Activated CD4-positive, CD25-positive, alpha-beta regulatory T cell (primary cell): ENCODE measurements around the gene SYCP3.
"Not testable (repeated sequence)": the region's sequence is repeated elsewhere in the genome, so short reads cannot be mapped to it uniquely, and the experiment has no call there.

Source experiments
- DNase-seq, 4 experiments: peaks; one replicate each; lab custom pipeline; 2025; lab: John Stamatoyannopoulos, UW

The SYCP3 gene

DNA sequence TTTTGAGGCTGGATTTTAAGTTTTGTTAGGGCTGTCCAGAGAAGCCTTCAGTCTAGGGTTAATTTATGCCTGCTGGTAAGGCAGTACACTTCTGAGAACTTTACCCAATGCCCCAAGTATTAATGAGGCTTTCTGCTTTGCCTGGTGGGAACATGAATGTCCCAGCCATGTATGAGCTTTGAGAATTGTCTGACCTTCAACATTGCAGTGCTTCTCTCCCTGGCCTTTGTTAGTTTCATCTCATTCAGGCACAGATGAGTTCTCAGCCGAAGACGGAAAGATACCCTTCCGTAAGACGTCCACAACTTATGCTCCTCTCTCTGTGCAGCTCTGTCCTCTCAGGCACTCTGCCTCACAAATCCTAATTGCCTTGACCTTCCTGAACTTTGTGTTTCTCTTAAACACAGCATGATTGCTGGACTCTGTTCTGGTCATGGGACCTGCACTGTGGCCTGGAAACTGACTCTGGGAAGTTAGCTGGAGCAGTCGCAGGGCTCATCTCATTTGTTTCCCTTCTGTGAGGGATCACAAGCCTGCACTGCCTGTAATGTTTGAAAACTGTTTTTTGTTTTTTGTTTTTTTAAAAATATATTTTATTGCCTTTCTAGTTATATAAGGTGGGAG lies 26.1 kb downstream of the SYCP3 start:
- DNase-seq: no peak

DNA sequence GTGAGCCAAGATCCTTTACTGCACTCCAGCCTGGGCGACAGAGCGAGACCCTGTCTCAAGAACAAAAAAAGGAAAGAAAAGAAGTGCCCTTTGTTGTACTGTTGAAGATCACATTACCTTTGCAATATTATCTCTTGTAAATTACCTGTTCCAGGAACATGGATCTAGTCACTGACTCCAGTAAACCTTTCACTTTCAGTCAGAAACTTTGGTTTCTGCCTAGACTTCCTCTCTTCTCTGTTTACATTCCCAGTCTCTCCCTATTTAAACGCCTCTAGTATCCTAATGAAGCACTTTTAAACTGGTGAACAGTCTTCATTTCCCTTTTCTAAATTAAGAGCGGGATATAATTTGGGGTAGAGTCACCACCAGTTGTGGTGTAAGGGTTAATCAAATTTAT lies 29.0 kb downstream of the SYCP3 start:
- no peak for DNase-seq

DNA sequence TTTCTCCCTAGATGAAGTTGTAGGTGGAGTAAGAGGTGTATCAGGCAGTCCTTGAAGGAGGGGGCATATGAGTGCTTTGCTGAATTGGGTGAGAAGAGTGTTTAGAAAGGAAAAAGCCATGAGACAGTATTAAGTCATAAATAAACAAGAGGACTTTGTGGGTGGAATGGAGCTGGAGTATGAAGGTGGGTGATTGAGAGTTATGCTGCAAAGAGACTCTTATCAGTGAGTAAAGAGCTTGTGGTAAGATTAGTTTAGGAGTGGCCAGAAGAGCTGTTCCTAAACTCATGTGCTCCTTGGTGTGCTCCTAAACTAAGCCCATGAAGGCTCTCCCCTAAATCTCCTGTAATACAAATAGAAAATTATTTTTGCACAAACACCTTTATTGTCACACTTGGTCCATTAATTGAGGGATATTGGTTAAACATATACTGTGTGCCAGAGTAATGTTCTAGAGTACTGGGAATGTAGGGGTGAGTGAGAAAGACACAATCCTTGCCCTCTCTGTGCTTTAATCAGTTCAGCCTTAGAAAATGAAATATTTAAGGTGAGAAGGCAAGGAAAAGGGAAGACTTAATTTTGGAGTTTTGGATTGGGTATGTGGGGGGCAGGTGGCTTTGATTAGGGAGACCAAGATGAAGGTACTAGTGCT lies 32.0 kb downstream of the SYCP3 start:
- DNase-seq: no peak

DNA sequence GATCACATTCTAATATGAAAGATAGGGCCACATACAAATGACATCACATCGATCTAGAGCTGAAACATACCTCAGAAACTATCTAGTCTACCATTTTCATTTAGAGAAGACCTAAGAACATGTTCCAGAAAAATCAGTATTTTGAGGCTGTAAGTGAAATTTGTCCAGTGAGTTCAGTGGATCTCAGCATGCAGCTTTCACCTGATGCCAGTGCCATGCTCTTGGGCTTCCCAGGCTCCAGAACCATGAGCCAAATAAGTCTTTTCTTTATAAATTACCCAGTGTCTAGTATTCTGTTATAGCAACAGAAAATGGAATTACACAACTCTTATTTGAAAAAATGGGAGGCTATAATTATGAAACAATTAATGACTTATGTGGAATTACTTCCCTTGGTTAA lies 32.9 kb downstream of the SYCP3 start:
- no peak for DNase-seq

DNA sequence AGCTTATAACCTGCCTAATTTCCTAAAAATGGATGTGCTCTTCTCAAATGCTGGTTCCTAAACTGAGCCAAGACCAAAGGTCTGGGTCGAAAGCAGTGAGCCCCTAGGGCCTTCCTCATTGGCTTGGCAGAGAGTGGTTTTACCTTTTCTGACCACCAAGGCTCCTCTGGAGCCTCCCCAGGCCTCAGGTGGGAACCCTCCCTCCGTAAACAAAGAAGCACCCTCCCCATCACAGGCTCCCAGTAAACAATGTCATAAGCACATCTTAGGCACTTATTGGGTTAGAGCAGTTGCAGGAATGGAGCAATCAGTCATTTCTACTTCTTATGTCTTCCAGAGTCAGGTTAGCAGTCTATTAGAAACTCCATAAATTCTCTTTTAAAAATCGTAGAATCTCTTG lies 35.8 kb downstream of the SYCP3 start:
- no peak for DNase-seq

DNA sequence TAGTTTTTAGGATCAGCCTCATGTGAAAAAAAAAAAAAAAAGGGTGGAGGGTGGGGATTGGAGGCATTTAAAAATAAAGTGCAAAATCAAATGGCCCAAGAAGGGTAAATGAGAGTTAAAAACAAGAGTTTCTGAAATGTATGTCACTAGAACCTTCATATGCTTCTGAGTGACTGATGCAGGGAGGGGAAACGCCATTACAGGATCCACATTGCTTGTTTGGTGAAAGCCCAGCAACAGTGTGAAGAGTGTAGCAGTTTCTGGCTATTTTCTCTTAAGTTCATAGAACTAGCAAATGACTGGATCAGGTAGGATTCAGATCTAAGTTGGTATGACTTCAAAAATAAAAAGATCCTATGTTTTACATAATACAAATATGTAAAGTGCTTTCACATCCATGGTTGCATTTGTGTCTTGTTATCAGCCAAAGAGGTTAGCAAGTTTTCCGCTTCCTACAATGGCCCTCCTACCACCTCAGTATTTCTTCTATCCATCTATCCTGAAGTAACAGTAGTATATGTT lies 38.9 kb downstream of the SYCP3 start:
- no peak for DNase-seq

DNA sequence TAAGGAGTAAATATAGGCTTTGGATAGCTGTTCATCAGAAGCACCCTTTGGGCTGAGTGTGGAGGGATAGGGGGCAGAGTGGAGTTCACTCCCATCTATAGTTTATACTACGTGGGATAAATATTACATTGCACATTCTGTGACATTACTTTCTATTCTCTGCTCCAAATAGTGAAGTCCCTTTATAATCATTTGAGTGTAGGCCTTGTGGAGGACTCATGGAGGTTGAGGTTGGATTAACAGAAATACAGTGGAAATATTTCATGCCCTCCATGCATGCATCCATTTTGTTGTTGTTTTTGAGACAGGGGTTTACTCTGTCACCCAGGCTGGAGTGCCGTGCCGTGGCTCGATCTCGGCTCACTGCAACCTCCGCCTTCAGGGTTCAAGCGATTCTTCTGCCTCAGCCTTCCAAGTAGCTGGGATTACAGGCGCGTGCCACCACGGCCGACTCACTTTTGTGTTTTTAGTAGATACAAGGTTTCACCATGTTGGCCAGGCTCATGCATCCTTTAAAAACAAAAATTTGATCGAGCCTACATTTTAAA lies 40.4 kb downstream of the SYCP3 start:
- DNase-seq: no peak

DNA sequence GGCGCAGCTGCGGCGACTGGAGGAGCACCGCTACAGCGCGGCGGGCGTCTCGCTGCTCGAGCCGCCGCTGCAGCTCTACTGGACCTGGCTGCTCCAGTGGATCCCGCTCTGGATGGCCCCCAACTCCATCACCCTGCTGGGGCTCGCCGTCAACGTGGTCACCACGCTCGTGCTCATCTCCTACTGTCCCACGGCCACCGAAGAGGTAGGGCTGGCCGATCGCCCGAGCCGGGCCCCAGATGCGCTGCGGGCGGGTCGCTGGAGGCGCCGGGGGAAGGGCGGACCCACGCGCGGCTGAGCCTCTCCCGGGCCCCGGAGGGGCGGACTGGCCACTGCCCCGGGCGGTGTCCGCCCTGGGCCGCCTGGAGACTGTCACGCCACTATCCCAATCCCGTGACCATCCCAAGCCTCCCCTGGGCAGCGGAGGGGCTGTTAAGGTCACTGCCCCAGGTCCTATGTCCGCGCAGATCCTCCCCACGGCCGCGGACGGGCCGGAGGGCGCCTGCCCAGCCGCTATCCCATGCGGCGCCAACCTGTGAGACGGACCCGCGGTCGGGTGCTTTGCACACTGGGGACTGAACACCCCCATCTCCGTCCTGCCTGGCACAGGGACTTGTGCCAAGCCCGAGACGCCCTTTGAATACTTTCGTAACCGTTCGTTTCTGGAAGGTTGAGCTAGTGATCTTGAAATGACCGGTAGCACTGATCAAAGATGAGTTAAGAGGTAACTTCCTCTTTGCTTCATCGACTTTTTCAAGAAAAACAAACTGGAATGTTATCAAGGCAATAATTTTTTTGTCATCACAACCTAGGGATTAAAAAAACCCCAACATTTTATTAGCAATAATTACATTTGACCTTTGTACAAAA lies 41.1 kb downstream of the SYCP3 start:
- peak in 1 of 4 experiments; percentile 15 for DNase-seq

DNA sequence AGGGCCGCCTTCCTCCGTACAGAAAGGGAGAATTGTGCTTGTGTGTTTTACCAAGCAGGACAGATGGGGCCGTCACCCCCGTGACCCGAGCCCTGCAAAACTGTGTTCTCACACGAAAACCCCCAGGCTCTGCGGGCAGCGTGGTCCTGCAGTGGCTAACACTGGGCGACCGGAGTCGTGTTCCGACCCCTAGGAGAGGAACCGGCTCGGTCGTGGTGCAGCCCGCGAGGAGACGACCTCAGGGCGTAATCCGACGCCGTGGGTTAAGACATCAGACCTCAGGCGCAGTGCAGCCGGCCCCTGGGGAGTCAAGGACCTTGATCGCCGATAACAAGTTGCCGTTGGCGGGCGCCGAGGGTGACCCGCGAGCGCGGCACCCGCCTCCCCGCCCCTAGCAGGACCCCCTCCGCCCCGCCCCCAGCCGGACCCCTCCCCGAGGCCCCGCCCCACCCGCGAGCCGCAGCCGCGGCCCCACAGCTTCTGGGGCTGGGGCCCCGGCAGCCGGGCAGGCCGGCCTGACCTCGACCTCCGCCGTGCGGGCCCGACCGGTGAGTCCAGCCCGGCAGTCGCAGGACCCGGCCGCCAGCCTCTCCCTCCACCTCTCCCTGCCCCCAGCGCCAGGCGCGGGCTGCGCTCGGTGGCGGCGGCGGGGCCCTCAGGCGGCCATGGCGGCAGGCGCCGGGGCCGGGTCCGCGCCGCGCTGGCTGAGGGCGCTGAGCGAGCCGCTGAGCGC lies 41.9 kb downstream of the SYCP3 start, which contains the start of gene CHPT1:
TSS of gene CHPT1 (plus strand) at position 444 of the 733 bp plus-strand sequence. CDS start at position 666, 222 bp downstream.
- peak; percentile 17 to 46 (median 32) for DNase-seq

DNA sequence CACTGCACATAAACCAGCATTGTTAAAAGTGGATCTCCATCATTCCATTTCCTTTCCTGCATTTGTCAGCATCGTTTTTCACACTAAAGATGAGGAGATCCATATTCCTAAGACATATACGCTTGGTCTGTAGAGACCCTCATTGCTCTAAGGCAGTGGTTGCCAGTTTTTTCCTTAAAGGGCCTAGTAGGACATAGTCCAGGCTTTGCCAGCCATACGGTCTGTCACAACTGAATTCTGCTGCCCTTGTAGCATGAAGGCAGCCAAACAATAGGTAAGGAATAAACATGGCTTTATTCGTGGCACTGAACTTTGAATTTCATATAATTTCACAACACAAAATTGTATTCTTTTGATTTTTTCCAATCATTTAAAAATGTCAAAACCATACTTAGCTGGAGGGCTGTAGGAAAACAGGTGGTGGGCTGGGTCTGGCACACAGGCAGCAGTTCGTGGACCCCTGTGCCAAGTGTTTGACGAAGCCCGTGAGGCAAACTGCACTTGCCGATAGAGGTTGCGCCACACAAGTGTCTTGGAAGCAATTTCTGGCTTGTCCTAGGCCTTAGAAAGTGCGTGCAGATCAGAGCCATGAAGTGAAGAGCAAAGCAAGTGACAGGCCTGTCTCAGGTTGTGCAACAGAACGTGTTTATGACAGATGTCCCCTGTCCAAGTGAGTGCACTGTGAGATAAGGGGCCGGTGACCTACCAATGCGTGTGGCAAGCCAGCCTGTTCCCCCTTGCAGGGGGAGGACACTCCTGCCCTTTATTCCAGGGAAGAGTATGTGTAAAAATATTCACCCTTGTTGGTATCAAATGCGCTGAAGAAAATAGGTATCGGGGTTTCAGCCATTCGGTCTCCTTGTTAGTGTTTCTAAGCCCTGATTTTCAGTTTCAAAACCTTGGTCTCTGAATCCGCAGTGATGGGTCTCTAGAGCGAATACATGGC lies 42.7 kb downstream of the SYCP3 start:
- DNase-seq: no peak

DNA sequence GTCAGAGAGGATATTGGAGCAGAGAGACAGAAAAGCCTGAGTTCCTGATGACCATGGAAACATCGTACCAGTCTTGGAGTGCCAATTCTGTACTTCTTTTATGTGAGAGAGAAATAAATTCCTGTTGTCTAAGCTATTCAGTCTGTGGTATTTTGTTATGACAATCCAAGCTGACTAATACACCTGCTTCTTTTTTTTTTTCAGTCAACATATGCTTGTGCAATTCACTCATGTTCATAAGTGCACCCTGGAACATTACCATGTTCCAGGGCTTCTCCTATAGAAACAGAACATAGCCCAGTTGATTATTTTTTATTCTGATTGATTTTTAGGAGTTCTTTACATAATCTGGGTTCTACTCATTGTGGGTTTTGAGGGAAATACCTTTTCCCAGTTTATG lies 43.6 kb downstream of the SYCP3 start:
- DNase-seq: no peak

DNA sequence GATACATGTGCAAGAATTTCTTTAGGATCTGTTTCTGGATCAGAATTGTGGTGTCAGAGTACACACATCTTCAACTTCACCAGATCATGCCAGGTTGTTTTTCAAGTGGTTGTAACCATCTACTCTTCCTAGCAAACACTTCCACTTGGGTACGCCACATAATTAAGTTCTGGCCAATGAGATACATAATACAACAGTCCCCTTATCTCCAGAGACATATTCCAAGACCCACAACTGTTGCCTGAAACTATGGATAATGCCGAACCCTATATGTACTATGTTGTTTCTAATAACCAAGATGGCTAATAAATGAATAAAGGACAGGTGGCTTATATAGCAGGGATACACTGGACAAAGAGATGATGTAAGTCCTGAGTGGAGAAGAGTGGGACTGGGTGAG lies 44.3 kb downstream of the SYCP3 start:
- DNase-seq: no peak

DNA sequence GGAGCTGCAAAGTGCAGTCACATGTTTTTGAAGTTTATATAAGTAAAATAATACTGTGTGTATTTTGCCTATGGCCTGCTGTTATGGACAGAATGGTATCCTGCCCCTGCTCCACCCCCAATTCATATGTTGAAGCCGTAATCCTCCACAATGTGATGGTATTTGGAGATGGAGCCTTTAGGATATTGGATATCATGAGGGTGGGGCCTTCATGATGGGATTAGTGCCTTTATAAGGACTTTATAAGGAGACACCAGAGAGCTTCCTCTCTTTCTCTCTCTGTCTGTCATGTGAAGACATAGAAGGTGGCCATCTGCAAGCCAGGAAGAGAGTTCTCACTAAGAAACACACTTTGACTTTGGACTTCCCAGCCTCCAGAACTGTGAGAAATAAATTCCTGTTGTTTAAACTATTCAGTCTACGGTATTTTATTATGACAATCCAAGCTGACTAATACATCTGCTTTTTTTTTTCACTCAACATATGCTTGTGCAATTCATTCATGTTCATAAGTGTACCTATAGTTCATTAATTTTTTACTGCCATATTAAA lies 44.9 kb downstream of the SYCP3 start:
- DNase-seq: no peak

DNA sequence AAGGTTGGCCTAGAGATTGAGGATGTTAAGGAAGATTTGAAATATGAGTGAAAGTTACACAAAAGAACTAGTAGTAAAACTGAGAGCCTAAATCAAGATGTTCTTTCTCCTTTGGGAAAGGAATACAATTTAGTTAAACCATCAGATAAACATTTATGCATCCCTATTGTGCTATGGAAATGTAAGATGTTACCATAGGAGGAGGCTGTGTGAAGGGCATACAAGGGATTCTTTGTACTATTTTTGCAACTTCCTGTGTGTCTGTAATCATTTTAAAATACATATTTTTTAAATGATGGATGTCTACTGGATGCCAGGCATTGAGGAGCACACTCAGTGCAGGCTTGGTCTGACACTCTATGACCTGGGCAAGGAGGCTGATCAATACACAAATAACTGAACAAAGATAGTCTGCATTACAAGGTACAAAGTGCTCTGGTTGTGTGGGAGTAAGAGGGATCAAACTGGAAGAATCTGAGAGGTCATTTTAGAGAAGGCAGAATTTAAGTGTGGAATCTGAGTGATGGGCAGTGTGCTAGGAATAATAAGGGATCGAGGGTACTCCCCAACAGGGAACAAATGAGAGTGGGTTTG lies 47.7 kb downstream of the SYCP3 start:
- DNase-seq: no peak

DNA sequence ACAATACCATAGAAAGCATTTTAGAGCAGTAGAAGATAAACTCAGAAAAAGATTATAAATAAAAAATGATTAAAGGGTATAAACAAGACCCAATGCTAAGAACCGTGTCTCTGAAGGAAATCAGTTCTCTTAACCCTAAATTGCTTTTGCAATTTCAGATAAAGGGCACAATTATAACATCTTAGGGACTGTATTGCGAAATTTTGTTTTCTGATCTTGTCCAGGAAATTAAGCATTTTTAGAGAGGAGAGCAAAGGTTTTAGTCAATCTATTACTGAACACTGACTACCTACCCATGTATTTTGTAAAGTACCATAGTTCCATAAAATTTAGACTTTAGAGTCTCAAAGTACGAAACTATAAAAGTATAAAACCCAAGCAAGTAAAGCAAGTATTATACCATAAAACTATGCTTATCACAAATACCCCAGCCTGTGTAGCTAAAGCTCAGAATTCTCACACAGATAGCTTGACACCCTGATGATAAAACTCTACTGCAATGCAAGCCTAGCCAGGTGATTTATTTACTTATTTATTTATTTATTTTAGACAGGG lies 48.6 kb downstream of the SYCP3 start:
- no peak for DNase-seq

DNA sequence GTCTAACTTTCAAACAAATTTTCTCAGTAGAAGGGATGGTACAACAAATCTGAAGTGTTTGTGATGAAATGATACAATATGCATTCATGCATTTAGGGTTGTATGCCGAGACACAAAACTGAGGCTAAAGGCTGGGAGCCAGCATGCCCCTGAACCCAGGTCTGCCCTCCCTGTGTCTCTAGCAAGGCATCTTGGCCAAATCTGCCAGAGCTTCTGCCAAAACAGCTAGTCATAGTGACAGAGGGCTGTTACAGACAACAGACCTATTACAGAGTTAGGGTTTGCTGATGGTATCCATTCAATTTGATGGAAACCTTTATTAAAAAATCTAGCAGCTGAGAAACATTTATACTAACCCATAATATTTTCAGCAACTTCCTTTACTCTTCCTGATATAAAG lies 53.1 kb downstream of the SYCP3 start:
- no peak for DNase-seq

DNA sequence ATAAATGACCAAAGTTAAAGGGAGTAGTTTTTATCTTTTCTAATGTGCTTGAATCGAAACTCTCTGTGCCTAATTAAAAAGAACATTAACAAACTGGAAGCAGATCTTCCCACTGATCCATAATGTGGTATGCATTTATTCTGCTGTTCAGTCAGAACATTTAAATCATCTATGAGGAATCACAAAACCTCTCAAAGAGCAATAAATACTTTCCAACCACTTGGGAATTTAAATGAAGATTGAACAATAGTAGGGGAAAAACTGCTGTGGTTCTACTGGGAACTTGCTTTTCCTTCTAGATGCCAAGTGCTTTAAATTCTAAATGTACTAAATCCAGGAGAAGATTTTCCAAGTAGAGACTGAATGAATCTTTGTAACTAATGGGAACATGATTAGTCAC lies 54.2 kb downstream of the SYCP3 start:
- no peak for DNase-seq

DNA sequence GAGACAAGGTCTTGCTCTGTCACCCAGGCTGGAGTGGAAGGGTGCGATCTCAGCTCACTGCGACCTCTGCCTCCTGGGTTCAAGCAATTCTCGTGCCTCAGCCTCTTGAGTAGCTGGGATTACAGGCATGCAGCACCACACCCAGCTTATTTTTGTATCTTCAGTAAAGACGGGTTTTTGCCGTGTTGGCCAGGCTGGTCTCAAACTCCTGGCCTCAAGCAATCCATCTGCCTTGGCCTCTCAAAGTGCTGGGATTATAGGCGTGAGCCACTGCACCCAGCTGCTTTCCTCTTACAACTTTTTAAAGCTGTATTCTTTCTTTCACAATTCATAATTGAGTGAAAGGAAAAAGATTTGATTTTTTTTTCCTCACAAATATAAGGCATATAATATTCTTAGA lies 57.6 kb downstream of the SYCP3 start:
- not testable (repeated sequence) for DNase-seq

DNA sequence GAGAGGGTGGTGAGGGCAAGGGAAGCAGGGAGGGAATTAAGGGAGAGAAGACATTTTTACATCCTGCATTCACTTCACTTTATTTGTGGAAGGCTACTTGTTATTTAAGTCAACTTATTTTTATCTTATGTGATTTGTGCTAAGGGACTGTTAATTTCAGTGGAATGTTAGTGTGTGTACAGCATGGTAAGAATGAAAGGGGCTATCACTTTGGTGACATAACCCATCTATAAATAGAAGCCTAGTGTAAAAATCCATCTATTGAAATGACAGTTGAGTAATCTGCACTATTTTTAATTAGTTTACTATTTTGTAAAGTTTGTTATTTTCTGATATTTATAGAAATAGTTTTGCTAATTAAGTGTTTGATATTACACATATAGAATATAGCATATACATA lies 58.6 kb downstream of the SYCP3 start:
- DNase-seq: no peak

DNA sequence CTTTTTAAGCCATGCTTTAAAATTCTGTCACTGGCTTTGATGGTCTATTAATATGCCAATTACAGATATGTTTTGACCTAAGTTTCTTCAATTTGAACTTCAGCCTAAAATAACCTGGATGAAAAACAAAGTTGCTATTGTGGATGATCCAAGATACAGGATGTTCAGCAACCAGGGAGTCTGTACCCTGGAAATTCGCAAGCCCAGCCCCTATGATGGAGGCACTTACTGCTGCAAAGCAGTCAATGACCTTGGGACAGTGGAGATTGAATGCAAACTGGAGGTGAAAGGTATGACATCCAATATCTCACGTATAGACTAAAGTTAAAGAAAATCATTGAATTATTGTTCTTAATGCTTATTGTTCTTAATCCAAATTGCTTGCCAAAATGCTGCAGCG lies 59.0 kb downstream of the SYCP3 start:
- no peak for DNase-seq
